Transverse colon (tissue), 3 donors: Measurements from ENCODE around the gene PDE9A.

Experiments used
- CTCF ChIP-seq, 5 experiments: fragments of 200-600 bp in 3 of 5; fragments of 450-650 bp in 2 of 5; sonication (generic) in 3 of 5; IDR thresholded peaks; 1 replicate in 2 of 5; 2 replicates in 3 of 5; pipeline ENCODE4 v1.5.1; 2016 to 2017; ENCODE audit warnings: antibody characterized with exemption in 5 of 5, inconsistent platforms in 3 of 5, mild to moderate bottlenecking in 2 of 5, moderate library complexity in 1 of 5
- EP300 ChIP-seq: sonication (generic); formaldehyde crosslinking; IDR thresholded peaks from one replicate; pipeline ENCODE4 v1.6.1; 2017; ENCODE audit warnings: antibody characterized with exemption, low read depth

- TF ChIP-seq CTCF (IDR thresholded peaks at IDR 0.05) = no peak
- TF ChIP-seq EP300 = no peak
These were observed 29.2 kb upstream of the PDE9A start for GRCh38 chr21:42624095-42624790.
